ENCODE data around the gene DHX8.

DHX8 gene

DNA sequence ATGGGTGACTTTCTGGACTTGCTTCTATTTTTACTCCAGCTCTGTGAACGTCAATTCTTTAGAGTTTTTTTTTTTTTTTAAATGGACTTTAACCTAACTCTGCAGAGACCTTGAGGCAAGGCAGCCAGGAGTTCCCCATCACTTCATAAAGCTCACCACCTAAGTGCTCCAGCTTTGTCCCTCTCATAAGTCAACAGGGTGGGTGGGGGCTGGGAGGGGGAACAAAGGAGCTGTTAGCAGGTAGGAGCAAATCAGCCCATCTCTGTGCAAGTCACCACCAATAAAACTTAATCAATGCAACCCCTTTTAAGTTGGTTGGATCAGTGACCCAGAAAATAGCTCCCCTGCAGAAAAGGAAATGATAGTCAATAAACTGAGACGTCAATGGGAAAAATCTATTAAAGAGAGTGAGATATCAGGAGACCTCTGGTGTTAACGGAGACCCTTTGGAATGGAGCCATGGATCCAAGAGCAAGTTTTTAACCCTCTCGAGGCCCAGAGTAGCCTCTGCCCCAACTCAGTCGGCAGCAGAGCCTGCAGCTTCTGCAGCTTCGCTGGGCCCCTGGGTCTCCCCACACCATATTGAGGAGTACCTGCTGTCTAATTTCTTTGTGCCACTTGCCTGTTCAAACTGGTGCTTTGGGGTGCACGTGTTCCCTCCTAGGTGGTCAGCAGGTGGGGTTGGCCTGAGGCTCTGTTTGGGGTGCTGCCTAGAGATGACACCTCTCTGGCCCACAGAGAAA lies 90.0 kb downstream of the DHX8 start:
- no peak overlapping the region for H3K4me3 ChIP-seq (replicated peaks in 1 of 2; ENCODE audit: low read depth in 2 of 2, low read length in 2 of 2)
- DNase-seq (ENCODE audit: low read depth in 2 of 2), result no peak
- TF ChIP-seq, protein P1, sequence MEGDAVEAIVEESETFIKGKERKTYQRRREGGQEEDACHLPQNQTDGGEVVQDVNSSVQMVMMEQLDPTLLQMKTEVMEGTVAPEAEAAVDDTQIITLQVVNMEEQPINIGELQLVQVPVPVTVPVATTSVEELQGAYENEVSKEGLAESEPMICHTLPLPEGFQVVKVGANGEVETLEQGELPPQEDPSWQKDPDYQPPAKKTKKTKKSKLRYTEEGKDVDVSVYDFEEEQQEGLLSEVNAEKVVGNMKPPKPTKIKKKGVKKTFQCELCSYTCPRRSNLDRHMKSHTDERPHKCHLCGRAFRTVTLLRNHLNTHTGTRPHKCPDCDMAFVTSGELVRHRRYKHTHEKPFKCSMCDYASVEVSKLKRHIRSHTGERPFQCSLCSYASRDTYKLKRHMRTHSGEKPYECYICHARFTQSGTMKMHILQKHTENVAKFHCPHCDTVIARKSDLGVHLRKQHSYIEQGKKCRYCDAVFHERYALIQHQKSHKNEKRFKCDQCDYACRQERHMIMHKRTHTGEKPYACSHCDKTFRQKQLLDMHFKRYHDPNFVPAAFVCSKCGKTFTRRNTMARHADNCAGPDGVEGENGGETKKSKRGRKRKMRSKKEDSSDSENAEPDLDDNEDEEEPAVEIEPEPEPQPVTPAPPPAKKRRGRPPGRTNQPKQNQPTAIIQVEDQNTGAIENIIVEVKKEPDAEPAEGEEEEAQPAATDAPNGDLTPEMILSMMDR (IDR thresholded peaks at IDR 0.05; ENCODE audit: low read depth, low read length), result no peak

DNA sequence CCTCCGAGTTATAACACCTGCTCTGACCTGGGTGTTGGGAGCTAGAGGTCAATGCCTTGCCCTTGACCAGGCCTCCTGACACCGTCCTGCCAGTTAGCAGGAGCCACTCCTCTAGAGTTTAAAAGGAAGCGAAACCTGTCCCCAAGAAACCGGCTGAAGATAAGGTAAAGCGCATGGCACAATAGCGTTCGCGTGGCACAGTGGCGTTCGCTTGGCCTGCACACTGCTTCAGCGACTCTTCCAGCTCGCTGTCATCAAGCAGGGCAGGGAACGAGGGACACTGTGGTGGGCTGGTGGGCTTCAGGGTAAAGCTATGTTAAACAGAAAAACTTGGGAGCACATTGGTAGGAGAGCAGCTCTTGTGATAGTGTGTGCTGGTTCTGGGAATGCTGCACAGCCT lies 90.6 kb downstream of the DHX8 start:
- TF ChIP-seq, protein P1 (IDR thresholded peaks at IDR 0.05; ENCODE audit: low read depth, low read length), result no peak
- no peak for DNase-seq (ENCODE audit: low read depth in 2 of 2)
- no peak overlapping the region for H3K4me3 ChIP-seq (replicated peaks in 1 of 2; ENCODE audit: low read depth in 2 of 2, low read length in 2 of 2)

DNA sequence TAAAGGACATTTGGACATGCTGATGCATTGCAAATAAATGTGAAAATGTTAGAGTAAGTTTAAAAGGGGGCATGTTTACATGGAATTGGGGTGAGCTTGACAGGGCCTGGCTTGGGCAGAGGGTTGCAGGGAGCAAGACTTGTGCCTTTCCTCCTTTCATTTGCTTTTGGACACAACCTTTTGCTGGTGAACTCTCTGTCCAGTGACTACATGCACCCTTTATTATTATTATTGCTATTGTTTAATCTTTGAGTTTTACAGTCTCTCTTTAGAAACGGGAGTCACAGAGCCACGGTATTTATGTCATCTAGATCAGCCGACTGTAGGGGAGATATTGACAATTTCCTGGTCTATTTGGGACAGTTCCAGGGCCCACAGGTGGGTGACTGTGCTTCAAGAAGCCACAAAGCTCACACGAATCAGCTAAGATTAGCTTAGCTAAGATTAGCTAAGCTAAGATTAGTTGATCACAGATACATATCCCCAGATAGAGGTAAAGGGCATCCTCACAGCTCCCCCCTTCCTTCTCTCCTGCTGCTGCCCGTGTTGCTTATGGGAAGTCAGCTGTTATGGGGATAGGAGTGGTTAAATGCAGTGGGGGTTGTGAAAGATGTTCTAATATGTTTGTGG lies 91.2 kb downstream of the DHX8 start:
- no peak for DNase-seq (ENCODE audit: low read depth in 2 of 2)
- H3K4me3 ChIP-seq (replicated peaks in 1 of 2; ENCODE audit: low read depth in 2 of 2, low read length in 2 of 2), result no peak overlapping the region
- TF ChIP-seq, protein P1 (IDR thresholded peaks at IDR 0.05; ENCODE audit: low read depth, low read length), result no peak

Data from cardiac fibroblast (primary cell).